PC-9 (cell line): ENCODE measurements around the gene NCOA5. TPM values are rescaled to one million over a fixed set of nuclear protein-coding genes. Genes with fewer than 3 reads are reported as not detected.

Experiments used
- BruUV-seq: library from RNA; stranded (reverse); fragments of 400-500 nt; replicated peaks from 2 replicates; lab custom pipeline; 2021; lab: Mats Ljungman, UMichigan
- CTCF ChIA-PET: fragments of 300-600 bp; sonication (Branson Sonifier 250); formaldehyde crosslinking; loops from one replicate; lab custom pipeline; 2022; ENCODE audit warnings: antibody characterized with exemption; lab: Charles Lee
- POLR2A ChIA-PET: fragments of 300-600 bp; sonication (Branson Sonifier 250); formaldehyde crosslinking; loops from one replicate; lab custom pipeline; 2022; ENCODE audit warnings: antibody characterized with exemption; ENCODE audit not compliant: unreplicated experiment; lab: Charles Lee
- DNase-seq, 2 experiments: peaks; one replicate each; pipeline versions ENCODE4 v3.0.0 to v3.0.0-alpha.2; 2015 to 2022; ENCODE audit warnings: mixed read lengths in 1 of 2
- H2AFZ ChIP-seq: fragments of 200-600 bp; sonication (generic); 2 replicates; pipeline ENCODE4 v1.8.1; 2017; ENCODE audit warnings: antibody characterized with exemption
- H3F3A ChIP-seq: fragments of 200-600 bp; sonication (generic); 2 replicates; pipeline ENCODE4 v1.8.1; 2017; ENCODE audit warnings: antibody characterized with exemption, mild to moderate bottlenecking, low read depth; ENCODE audit not compliant: insufficient read depth
- H3K27ac ChIP-seq: fragments of 200-600 bp; sonication (generic); 2 replicates; pipeline ENCODE4 v1.6.1; 2016; ENCODE audit warnings: mixed run types
- H3K27me3 ChIP-seq: fragments of 200-600 bp; sonication (generic); 2 replicates; pipeline ENCODE4 v1.6.1; 2016; ENCODE audit warnings: low read depth, mixed run types; ENCODE audit not compliant: insufficient read depth
- H3K36me3 ChIP-seq: fragments of 200-600 bp; sonication (generic); 2 replicates; pipeline ENCODE4 v1.6.1; 2016; ENCODE audit warnings: low read depth, mixed run types
- H3K4me1 ChIP-seq: fragments of 200-600 bp; sonication (generic); replicated peaks from 2 replicates; pipeline ENCODE4 v1.6.1; 2016; ENCODE audit warnings: mixed run types; ENCODE audit not compliant: insufficient read depth
- H3K4me2 ChIP-seq: fragments of 200-600 bp; sonication (generic); 2 replicates; pipeline ENCODE4 v1.6.1; 2017; ENCODE audit warnings: mixed run types
- H3K4me3 ChIP-seq: fragments of 200-600 bp; sonication (generic); 2 replicates; pipeline ENCODE4 v1.6.1; 2016; ENCODE audit warnings: mixed run types
- H3K79me2 ChIP-seq: fragments of 200-600 bp; sonication (generic); 2 replicates; pipeline ENCODE4 v1.6.1; 2017; ENCODE audit warnings: low read depth, mixed run types
- H3K9me2 ChIP-seq: fragments of 200-600 bp; sonication (generic); 2 replicates; pipeline ENCODE4 v1.8.1; 2017; ENCODE audit warnings: mild to moderate bottlenecking; ENCODE audit not compliant: insufficient read depth
- H3K9me3 ChIP-seq: fragments of 200-600 bp; sonication (generic); 2 replicates; pipeline ENCODE4 v1.8.1; 2016; ENCODE audit warnings: low read depth; ENCODE audit not compliant: insufficient read depth
- H4K20me1 ChIP-seq: fragments of 200-600 bp; sonication (generic); 2 replicates; pipeline ENCODE4 v1.8.1; 2017; ENCODE audit not compliant: insufficient read depth
- CTCF ChIP-seq: fragments of 200-600 bp; sonication (generic); conservative IDR thresholded peaks from 2 replicates; pipeline ENCODE4 v1.6.1; 2017; ENCODE audit warnings: mixed run types, antibody characterized with exemption, mild to moderate bottlenecking, moderate library complexity
- EZH2 ChIP-seq: fragments of 200-600 bp; sonication (generic); IDR thresholded peaks from 2 replicates; pipeline ENCODE4 v1.8.0; 2017; ENCODE audit warnings: antibody characterized with exemption, low read depth
- intact Hi-C: fragments of 100-400 bp; cut with micrococcal nuclease; formaldehyde crosslinking; loops from one replicate; pipeline ENCODE4 v1.10.0; 2022; ENCODE audit not compliant: unreplicated experiment
- total RNA-seq: library from RNA; stranded (reverse); gene quantifications from 2 replicates; pipeline ENCODE4 v1.2.3, GENCODE V29; 2021

Gene NCOA5
- total RNA-seq, 1 experiment from 2014 or later = 28.1 TPM

- Histone ChIP-seq H3K79me2 (no peaks in the 10 kb centered on the region), H3K27ac (no peak overlapping the region), H3K9me2 (no peaks in the 10 kb centered on the region), H3F3A (peaks cover 4% of the 10 kb centered on the region; the same call in 1 of the 2 replicates), H3K4me1 (peaks cover 3% of the 10 kb centered on the region; the same call in 1 of the 2 replicates), H3K4me2 (no peak overlapping the region), H3K9me3 (no peaks in the 10 kb centered on the region), H2AFZ (no peak overlapping the region), H3K27me3 (no peaks in the 10 kb centered on the region), H4K20me1 (peaks cover 6% of the 10 kb centered on the region; the same call in 1 of the 2 replicates), H3K4me3 (no peak overlapping the region), H3K36me3 (no peaks in the 10 kb centered on the region)
- BruUV-seq = no TSS peak
- no peak for DNase-seq
- TF ChIP-seq CTCF = no peak
- no peak for TF ChIP-seq EZH2
- ChIA-PET POLR2A (no interaction called here), CTCF (interaction anchor here (0.7 kb wide), 1 partner anchor 629 kb away, joined by 3 read pairs; no protein-coding TSS in a partner anchor)
- intact Hi-C loops = no loop called here
These were observed 71.2 kb downstream of the NCOA5 start for GRCh38 chr20:46018611-46019010.

- no peak overlapping the region for H3K4me2 ChIP-seq
- POLR2A ChIA-PET = interaction anchor here (0.7 kb wide), 1 partner anchor 42 kb away, joined by 3 read pairs; no protein-coding TSS in a partner anchor
- no peaks in the 10 kb centered on the region for H3K36me3 ChIP-seq
These were observed 71.7 kb downstream of the NCOA5 start for GRCh38 chr20:46018112-46018511.

DNA sequence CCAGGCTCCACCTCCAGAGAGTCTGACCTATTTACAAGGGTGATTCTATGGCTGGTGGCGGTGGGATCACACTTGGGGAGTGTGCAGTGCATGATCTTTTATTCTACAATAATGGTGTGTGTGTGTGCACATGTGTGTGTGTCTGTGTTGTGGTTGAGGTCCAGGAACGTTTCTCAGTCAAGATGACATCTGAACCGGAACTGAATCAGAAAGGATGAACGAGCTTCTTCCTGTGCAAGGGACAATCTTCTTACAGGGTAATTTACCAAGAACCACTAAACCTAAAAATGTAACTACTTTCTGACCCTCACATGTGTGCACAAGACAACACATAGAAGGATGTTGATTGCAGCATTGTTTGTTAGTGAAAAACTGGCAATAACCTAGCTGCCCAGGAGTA lies 72.5 kb downstream of the NCOA5 start:
- POLR2A ChIA-PET = no interaction called here
- Histone ChIP-seq H3K4me2 (no peak overlapping the region), H3K36me3 (no peaks in the 10 kb centered on the region), H3K4me3 (no peak overlapping the region), H3K27me3 (no peaks in the 10 kb centered on the region), H3K79me2 (no peaks in the 10 kb centered on the region), H2AFZ (no peak overlapping the region), H4K20me1 (no peaks in the 10 kb centered on the region), H3K9me2 (no peaks in the 10 kb centered on the region), H3K27ac (no peak overlapping the region), H3F3A (peaks cover 4% of the 10 kb centered on the region; the same call in 1 of the 2 replicates), H3K4me1 (peaks cover 3% of the 10 kb centered on the region; the same call in 1 of the 2 replicates), H3K9me3 (no peaks in the 10 kb centered on the region)
- TF ChIP-seq EZH2 (no peak), CTCF (no peak)
- CTCF ChIA-PET = no interaction called here
- BruUV-seq = no TSS peak
- intact Hi-C loops = no loop called here
- DNase-seq = no peak

More at GRCh38 chr20:46018112-46018511, 71.7 kb downstream of the NCOA5 start:
- no TSS peak for BruUV-seq
- no peak overlapping the region for H3K27ac ChIP-seq
- H4K20me1 ChIP-seq = peaks cover 1% of the 10 kb centered on the region; the same call in 1 of the 2 replicates
- no peaks in the 10 kb centered on the region for H3K79me2 ChIP-seq
- no peak for DNase-seq
- no peaks in the 10 kb centered on the region for H3K27me3 ChIP-seq
- no peaks in the 10 kb centered on the region for H3K9me2 ChIP-seq
- TF ChIP-seq CTCF = no peak
- TF ChIP-seq EZH2 = no peak
- intact Hi-C loops = no loop called here
- no peak overlapping the region for H2AFZ ChIP-seq
- no peaks in the 10 kb centered on the region for H3K9me3 ChIP-seq
- H3K4me1 ChIP-seq = peaks cover 3% of the 10 kb centered on the region; the same call in 1 of the 2 replicates
- no peak overlapping the region for H3K4me3 ChIP-seq
- H3F3A ChIP-seq = peaks cover 4% of the 10 kb centered on the region; the same call in 1 of the 2 replicates
- CTCF ChIA-PET = no interaction called here
